ENCODE data around the gene GXYLT2. TPM values are rescaled to one million over a fixed set of nuclear protein-coding genes. Genes with fewer than 3 reads are reported as not detected.

The GXYLT2 gene
- polyA plus RNA-seq, 3 donors: 0.04 TPM; not detected in 2

GRCh38 chr3:72897758-72898007 lies 9.8 kb downstream of the GXYLT2 start:
- Mint-ChIP-seq H3K36me3 (no peaks in the 10 kb centered on the region), H3K9me3 (no peaks in the 10 kb centered on the region), H3K27me3 (ENCODE audit: low read depth in 3 of 3) (peaks cover 0 to 6% (median 1%) of the 10 kb centered on the region in 3 donors), H3K4me3 (no peak overlapping the region), H3K4me1 (peaks cover 18% of the 10 kb centered on the region), H3K27ac (no peak overlapping the region)
- Histone ChIP-seq H4K20me1 (ENCODE audit: insufficient read depth, low read length) (no peaks in the 10 kb centered on the region), H2AFZ (ENCODE audit: insufficient read depth, low read depth, low read length, poor library complexity, severe bottlenecking) (no peak overlapping the region), H3K36me3 (replicated peaks in 1 of 2; ENCODE audit: control insufficient read depth in 1 of 2, insufficient read depth in 2 of 2, low read length in 2 of 2) (no peaks in the 10 kb centered on the region), H3K27me3 (ENCODE audit: control insufficient read depth in 2 of 2, insufficient read depth in 2 of 2, low read length in 2 of 2) (no peaks in the 10 kb centered on the region), H3K9me3 (replicated peaks in 1 of 2; ENCODE audit: control insufficient read depth in 1 of 2, insufficient read depth in 1 of 2, low read length in 2 of 2) (no peaks in the 10 kb centered on the region), H3K9ac (ENCODE audit: insufficient read depth, low read length, poor library complexity, severe bottlenecking) (no peak overlapping the region), H3K4me3 (replicated peaks in 1 of 3; ENCODE audit: low read depth in 2 of 3, low read length in 3 of 3) (no peak overlapping the region), H3K4me2 (replicated peaks; ENCODE audit: extremely low read depth, low read length, poor library complexity, severe bottlenecking) (no peak overlapping the region), H3K79me2 (ENCODE audit: insufficient read depth, low read length) (no peaks in the 10 kb centered on the region), H3K4me1 (ENCODE audit: control insufficient read depth in 1 of 2, insufficient read depth in 2 of 2, low read length in 2 of 2) (peaks cover 10 to 13% of the 10 kb centered on the region in 2 donors), H3K27ac (ENCODE audit: low read depth in 1 of 2, low read length in 2 of 2) (no peak overlapping the region)
- intact Hi-C loops (cut with micrococcal nuclease): no loop called here
- TF ChIP-seq CTCF (IDR thresholded peaks at IDR 0.05): no peak
- DNase-seq: no peak

- no peak overlapping the region for H3K4me3 ChIP-seq (replicated peaks in 1 of 3; ENCODE audit: low read depth in 2 of 3, low read length in 3 of 3)
- Mint-ChIP-seq H3K36me3 (no peaks in the 10 kb centered on the region), H3K4me3 (no peak overlapping the region), H3K27ac (no peak overlapping the region), H3K27me3 (ENCODE audit: low read depth in 3 of 3) (peaks cover 0 to 2% (median 1%) of the 10 kb centered on the region in 3 donors), H3K4me1 (peaks cover 10% of the 10 kb centered on the region), H3K9me3 (no peaks in the 10 kb centered on the region)
- H3K9ac ChIP-seq (ENCODE audit: insufficient read depth, low read length, poor library complexity, severe bottlenecking): no peak overlapping the region
- H3K36me3 ChIP-seq (replicated peaks in 1 of 2; ENCODE audit: control insufficient read depth in 1 of 2, insufficient read depth in 2 of 2, low read length in 2 of 2): no peaks in the 10 kb centered on the region
- no peaks in the 10 kb centered on the region for H4K20me1 ChIP-seq (ENCODE audit: insufficient read depth, low read length)
- DNase-seq: no peak
- peaks cover 10% of the 10 kb centered on the region in 2 donors for H3K4me1 ChIP-seq (ENCODE audit: control insufficient read depth in 1 of 2, insufficient read depth in 2 of 2, low read length in 2 of 2)
- 86% methylated on average over 2 of the region's 6 CpGs for WGBS (ENCODE audit: insufficient coverage)
- no peaks in the 10 kb centered on the region for H3K9me3 ChIP-seq (replicated peaks in 1 of 2; ENCODE audit: control insufficient read depth in 1 of 2, insufficient read depth in 1 of 2, low read length in 2 of 2)
- H3K27me3 ChIP-seq (ENCODE audit: control insufficient read depth in 2 of 2, insufficient read depth in 2 of 2, low read length in 2 of 2): no peaks in the 10 kb centered on the region
- no peak for TF ChIP-seq CTCF (IDR thresholded peaks at IDR 0.05)
- no peak overlapping the region for H3K4me2 ChIP-seq (replicated peaks; ENCODE audit: extremely low read depth, low read length, poor library complexity, severe bottlenecking)
- no peaks in the 10 kb centered on the region for H3K79me2 ChIP-seq (ENCODE audit: insufficient read depth, low read length)
- H2AFZ ChIP-seq (ENCODE audit: insufficient read depth, low read depth, low read length, poor library complexity, severe bottlenecking): no peak overlapping the region
- intact Hi-C loops (cut with micrococcal nuclease): no loop called here
- H3K27ac ChIP-seq (ENCODE audit: low read depth in 1 of 2, low read length in 2 of 2): no peak overlapping the region
Observed at GRCh38 chr3:72899349-72899765, 11.5 kb downstream of the GXYLT2 start.

All from CD14-positive monocyte (primary cell).